WTC11 (cell line): ENCODE data around the gene IZUMO2. TPM values are rescaled to one million over a fixed set of nuclear protein-coding genes. Genes with fewer than 3 reads are reported as not detected.

Experiments
- ATAC-seq: fragments of 200-7000 bp; cut with Tn5 transposase; 2 replicates; pipeline ENCODE4 v1.10.0; 2021; ENCODE audit warnings: mild to moderate bottlenecking, moderate library complexity
- CTCF ChIA-PET: fragments of 300-600 bp; sonication (Branson Sonifier 250); formaldehyde crosslinking; loops from one replicate; lab custom pipeline; 2021; ENCODE audit warnings: antibody characterized with exemption; lab: Charles Lee
- POLR2A ChIA-PET: fragments of 350-600 bp; sonication (Branson Sonifier 250); formaldehyde crosslinking; loops from one replicate; lab custom pipeline; 2021; ENCODE audit warnings: antibody characterized with exemption; lab: Charles Lee
- DNase-seq: peaks from one replicate; pipeline ENCODE4 v3.0.0; 2021; ENCODE audit warnings: low spot score
- H3K27ac Mint-ChIP-seq: 2 replicates; pipeline ENCODE4 v1.8.0; 2021; ENCODE audit warnings: mixed read lengths
- H3K27me3 Mint-ChIP-seq: 2 replicates; pipeline ENCODE4 v1.8.0; 2021; ENCODE audit warnings: low read depth, mild to moderate bottlenecking, moderate library complexity, mixed read lengths
- H3K36me3 Mint-ChIP-seq: 2 replicates; pipeline ENCODE4 v1.8.0; 2021; ENCODE audit warnings: mixed read lengths
- H3K4me1 Mint-ChIP-seq: 2 replicates; pipeline ENCODE4 v1.8.0; 2022; ENCODE audit warnings: mixed read lengths
- H3K4me3 Mint-ChIP-seq: 2 replicates; pipeline ENCODE4 v1.8.0; 2021; ENCODE audit warnings: mild to moderate bottlenecking, moderate library complexity, mixed read lengths
- H3K9me3 Mint-ChIP-seq: 2 replicates; pipeline ENCODE4 v1.8.0; 2021; ENCODE audit warnings: mixed read lengths
- CBFB ChIP-seq: sonication (generic); formaldehyde crosslinking; IDR thresholded peaks from 2 replicates; pipeline ENCODE4 v1.8.1; 2022; ENCODE audit warnings: mild to moderate bottlenecking, low read depth, missing genetic modification reagents
- CREB1 ChIP-seq: sonication (generic); formaldehyde crosslinking; IDR thresholded peaks from 2 replicates; pipeline ENCODE4 v1.8.0; 2023; ENCODE audit warnings: mild to moderate bottlenecking, missing genetic modification reagents
- EMX1 ChIP-seq: fragments of 250-450 bp; sonication (Bioruptor Pico); IDR thresholded peaks from 2 replicates; pipeline ENCODE4 v1.8.0; 2021; ENCODE audit warnings: mild to moderate bottlenecking
- ETV6 ChIP-seq: sonication (generic); formaldehyde crosslinking; IDR thresholded peaks from 2 replicates; pipeline ENCODE4 v1.8.1; 2022; ENCODE audit warnings: mild to moderate bottlenecking, missing genetic modification reagents
- FOXK1 ChIP-seq: sonication (generic); formaldehyde crosslinking; IDR thresholded peaks from 2 replicates; pipeline ENCODE4 v1.8.0; 2022; ENCODE audit warnings: mild to moderate bottlenecking, moderate library complexity, missing genetic modification reagents
- GRHL2 ChIP-seq: fragments of 250-450 bp; sonication (Bioruptor Pico); IDR thresholded peaks from 2 replicates; pipeline ENCODE4 v1.8.0; 2022; ENCODE audit warnings: mild to moderate bottlenecking, moderate library complexity; ENCODE audit not compliant: insufficient replicate concordance, severe bottlenecking
- GTF2I ChIP-seq: fragments of 250-450 bp; sonication (Bioruptor Pico); conservative IDR thresholded peaks from 2 replicates; pipeline ENCODE4 v1.4.0; 2021; ENCODE audit warnings: mild to moderate bottlenecking
- JAZF1 ChIP-seq: fragments of 250-450 bp; sonication (Bioruptor Pico); IDR thresholded peaks from 2 replicates; pipeline ENCODE4 v1.9.0; 2021; ENCODE audit warnings: moderate library complexity, mild to moderate bottlenecking, inconsistent platforms
- MYBL2 ChIP-seq: sonication (generic); formaldehyde crosslinking; IDR thresholded peaks from 2 replicates; pipeline ENCODE4 v1.8.1; 2023; ENCODE audit warnings: mild to moderate bottlenecking, moderate library complexity, missing genetic modification reagents
- NR1H2 ChIP-seq: sonication (generic); formaldehyde crosslinking; IDR thresholded peaks from 2 replicates; pipeline ENCODE4 v1.9.0; 2021; ENCODE audit warnings: mild to moderate bottlenecking, moderate library complexity, missing genetic modification reagents
- OVOL2 ChIP-seq: fragments of 250-450 bp; sonication (Bioruptor Pico); IDR thresholded peaks from 2 replicates; pipeline ENCODE4 v1.9.0; 2021; ENCODE audit warnings: mild to moderate bottlenecking, borderline replicate concordance
- RELA ChIP-seq: sonication (generic); formaldehyde crosslinking; IDR thresholded peaks from 2 replicates; pipeline ENCODE4 v1.8.1; 2022; ENCODE audit warnings: missing genetic modification reagents, mild to moderate bottlenecking, borderline replicate concordance
- TP53 ChIP-seq: sonication (generic); formaldehyde crosslinking; IDR thresholded peaks from 2 replicates; pipeline ENCODE4 v1.8.1; 2023; ENCODE audit warnings: mild to moderate bottlenecking, missing genetic modification reagents
- ZNF138 ChIP-seq: sonication (generic); formaldehyde crosslinking; conservative IDR thresholded peaks from 2 replicates; pipeline ENCODE4 v1.8.1; 2022; ENCODE audit warnings: mild to moderate bottlenecking, moderate library complexity, missing genetic modification reagents
- ZNF423 ChIP-seq: fragments of 250-450 bp; sonication (Bioruptor Pico); IDR thresholded peaks from 2 replicates; pipeline ENCODE4 v2.1.2; 2022; ENCODE audit warnings: mild to moderate bottlenecking, moderate library complexity
- ZNF671 ChIP-seq: fragments of 250-450 bp; sonication (Bioruptor Pico); IDR thresholded peaks from 2 replicates; pipeline ENCODE4 v1.8.0; 2021; ENCODE audit warnings: mild to moderate bottlenecking
- total RNA-seq: library from RNA; stranded (reverse); gene quantifications from 3 replicates; pipeline ENCODE4 v1.2.3, GENCODE V29; 2021
- TF ChIP-seq, protein P1 (sequence below): sonication (generic); formaldehyde crosslinking; IDR thresholded peaks from 2 replicates; pipeline ENCODE4 v1.8.1; 2023; ENCODE audit warnings: mild to moderate bottlenecking, moderate library complexity, missing genetic modification reagents
- TF ChIP-seq, protein P2 (sequence below): fragments of 250-450 bp; sonication (Bioruptor Pico); IDR thresholded peaks from 2 replicates; pipeline ENCODE4 v1.9.0; 2021; ENCODE audit warnings: moderate library complexity, mild to moderate bottlenecking, inconsistent platforms, borderline replicate concordance
- TF ChIP-seq, protein P3 (sequence below): sonication (generic); formaldehyde crosslinking; conservative IDR thresholded peaks from 2 replicates; pipeline ENCODE4 v1.8.1; 2023; ENCODE audit warnings: mild to moderate bottlenecking, low read depth, missing genetic modification reagents, moderate library complexity
- TF ChIP-seq, protein P4 (sequence below): sonication (generic); formaldehyde crosslinking; IDR thresholded peaks from 2 replicates; pipeline ENCODE4 v1.8.0; 2023; ENCODE audit warnings: missing genetic modification reagents
- TF ChIP-seq, protein P5 (sequence below): sonication (generic); formaldehyde crosslinking; IDR thresholded peaks from 2 replicates; pipeline ENCODE4 v1.8.1; 2023; ENCODE audit warnings: mild to moderate bottlenecking, missing genetic modification reagents, borderline replicate concordance
- TF ChIP-seq, protein P6 (sequence below): sonication (generic); formaldehyde crosslinking; IDR thresholded peaks from 2 replicates; pipeline ENCODE4 v1.8.0; 2022; ENCODE audit warnings: mild to moderate bottlenecking, missing genetic modification reagents
- TF ChIP-seq, protein P7 (sequence below): fragments of 250-450 bp; sonication (Bioruptor Pico); IDR thresholded peaks from 2 replicates; pipeline ENCODE4 v1.9.0; 2021; ENCODE audit warnings: mild to moderate bottlenecking

Gene IZUMO2
- total RNA-seq, 1 experiment from 2014 or later = 1.0 TPM

DNA sequence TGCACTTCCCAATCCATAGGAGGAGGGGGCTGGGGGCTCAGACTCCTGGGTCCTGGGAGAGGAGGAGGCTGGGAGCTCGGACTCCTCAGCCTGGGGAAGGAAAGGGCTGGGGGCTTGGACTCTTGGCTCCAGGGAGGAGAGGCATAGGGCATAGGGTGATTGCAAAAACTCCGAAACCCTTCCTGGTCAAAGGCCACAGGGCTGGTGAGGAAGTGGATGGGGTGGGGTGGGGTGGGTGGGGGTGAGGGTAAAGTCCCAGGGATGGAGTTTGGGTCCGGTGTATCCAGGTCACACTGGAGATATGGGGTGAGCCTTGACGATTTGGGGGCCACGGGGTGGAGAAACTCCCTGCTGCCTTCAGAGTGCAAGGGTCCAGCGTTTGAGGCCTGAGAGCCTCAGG lies 43.1 kb upstream of the IZUMO2 start (continued):
- TF ChIP-seq, protein P1, sequence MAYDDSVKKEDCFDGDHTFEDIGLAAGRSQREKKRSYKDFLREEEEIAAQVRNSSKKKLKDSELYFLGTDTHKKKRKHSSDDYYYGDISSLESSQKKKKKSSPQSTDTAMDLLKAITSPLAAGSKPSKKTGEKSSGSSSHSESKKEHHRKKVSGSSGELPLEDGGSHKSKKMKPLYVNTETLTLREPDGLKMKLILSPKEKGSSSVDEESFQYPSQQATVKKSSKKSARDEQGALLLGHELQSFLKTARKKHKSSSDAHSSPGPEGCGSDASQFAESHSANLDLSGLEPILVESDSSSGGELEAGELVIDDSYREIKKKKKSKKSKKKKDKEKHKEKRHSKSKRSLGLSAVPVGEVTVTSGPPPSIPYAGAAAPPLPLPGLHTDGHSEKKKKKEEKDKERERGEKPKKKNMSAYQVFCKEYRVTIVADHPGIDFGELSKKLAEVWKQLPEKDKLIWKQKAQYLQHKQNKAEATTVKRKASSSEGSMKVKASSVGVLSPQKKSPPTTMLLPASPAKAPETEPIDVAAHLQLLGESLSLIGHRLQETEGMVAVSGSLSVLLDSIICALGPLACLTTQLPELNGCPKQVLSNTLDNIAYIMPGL = no peak
- TF ChIP-seq ZNF671 (CRISPR knock-in tag) (no peak), CBFB (CRISPR knock-in tag) (no peak), FOXK1 (no peak), EMX1 (CRISPR knock-in tag) (no peak), ZNF138 (CRISPR knock-in tag) (no peak), ZNF423 (CRISPR knock-in tag) (no peak)
- TF ChIP-seq, protein P2, sequence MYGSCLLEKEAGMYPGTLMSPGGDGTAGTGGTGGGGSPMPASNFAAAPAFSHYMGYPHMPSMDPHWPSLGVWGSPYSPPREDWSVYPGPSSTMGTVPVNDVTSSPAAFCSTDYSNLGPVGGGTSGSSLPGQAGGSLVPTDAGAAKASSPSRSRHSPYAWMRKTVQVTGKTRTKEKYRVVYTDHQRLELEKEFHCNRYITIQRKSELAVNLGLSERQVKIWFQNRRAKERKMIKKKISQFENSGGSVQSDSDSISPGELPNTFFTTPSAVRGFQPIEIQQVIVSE (CRISPR knock-in tag) = no peak
- TF ChIP-seq, protein P3, sequence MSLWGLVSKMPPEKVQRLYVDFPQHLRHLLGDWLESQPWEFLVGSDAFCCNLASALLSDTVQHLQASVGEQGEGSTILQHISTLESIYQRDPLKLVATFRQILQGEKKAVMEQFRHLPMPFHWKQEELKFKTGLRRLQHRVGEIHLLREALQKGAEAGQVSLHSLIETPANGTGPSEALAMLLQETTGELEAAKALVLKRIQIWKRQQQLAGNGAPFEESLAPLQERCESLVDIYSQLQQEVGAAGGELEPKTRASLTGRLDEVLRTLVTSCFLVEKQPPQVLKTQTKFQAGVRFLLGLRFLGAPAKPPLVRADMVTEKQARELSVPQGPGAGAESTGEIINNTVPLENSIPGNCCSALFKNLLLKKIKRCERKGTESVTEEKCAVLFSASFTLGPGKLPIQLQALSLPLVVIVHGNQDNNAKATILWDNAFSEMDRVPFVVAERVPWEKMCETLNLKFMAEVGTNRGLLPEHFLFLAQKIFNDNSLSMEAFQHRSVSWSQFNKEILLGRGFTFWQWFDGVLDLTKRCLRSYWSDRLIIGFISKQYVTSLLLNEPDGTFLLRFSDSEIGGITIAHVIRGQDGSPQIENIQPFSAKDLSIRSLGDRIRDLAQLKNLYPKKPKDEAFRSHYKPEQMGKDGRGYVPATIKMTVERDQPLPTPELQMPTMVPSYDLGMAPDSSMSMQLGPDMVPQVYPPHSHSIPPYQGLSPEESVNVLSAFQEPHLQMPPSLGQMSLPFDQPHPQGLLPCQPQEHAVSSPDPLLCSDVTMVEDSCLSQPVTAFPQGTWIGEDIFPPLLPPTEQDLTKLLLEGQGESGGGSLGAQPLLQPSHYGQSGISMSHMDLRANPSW (CRISPR knock-in tag) = no peak

DNA sequence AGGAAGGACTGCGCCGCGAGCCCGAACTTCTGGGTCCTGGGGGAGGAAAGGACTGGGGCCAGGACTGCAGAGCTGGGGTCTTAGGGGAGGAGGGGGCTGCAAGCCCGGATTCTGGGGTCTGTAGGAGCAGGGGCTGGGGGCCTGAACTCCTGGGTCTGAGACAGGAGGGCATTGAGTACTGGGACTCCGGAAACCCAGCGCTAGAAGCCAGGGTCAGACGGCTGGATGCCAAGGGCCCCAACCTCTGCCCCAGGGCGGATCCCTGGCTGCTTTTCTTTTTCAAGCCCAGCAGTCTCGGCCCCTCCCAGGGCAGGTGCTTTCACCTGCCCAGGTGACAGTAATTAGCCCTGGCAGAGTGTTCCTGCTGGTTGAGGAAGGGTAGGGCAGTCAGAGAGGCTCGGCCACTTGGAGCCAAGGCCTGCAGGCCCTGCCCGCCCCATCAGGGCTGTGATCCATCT lies 42.6 kb upstream of the IZUMO2 start:
- ATAC-seq = peak; percentile 13
- DNase-seq = peak; percentile 36
- Mint-ChIP-seq H3K4me1 (peaks cover 10% of the 10 kb centered on the region), H3K9me3 (no peaks in the 10 kb centered on the region), H3K4me3 (peak overlapping the region; percentile 69), H3K27me3 (peaks cover 46% of the 10 kb centered on the region), H3K36me3 (no peaks in the 10 kb centered on the region), H3K27ac (no peak overlapping the region)
- TF ChIP-seq, protein P4, sequence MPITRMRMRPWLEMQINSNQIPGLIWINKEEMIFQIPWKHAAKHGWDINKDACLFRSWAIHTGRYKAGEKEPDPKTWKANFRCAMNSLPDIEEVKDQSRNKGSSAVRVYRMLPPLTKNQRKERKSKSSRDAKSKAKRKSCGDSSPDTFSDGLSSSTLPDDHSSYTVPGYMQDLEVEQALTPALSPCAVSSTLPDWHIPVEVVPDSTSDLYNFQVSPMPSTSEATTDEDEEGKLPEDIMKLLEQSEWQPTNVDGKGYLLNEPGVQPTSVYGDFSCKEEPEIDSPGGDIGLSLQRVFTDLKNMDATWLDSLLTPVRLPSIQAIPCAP (CRISPR knock-in tag) = no peak
- TF ChIP-seq MYBL2 (CRISPR knock-in tag) = no peak
- TF ChIP-seq OVOL2 (CRISPR knock-in tag) = no peak
- TF ChIP-seq, protein P5, sequence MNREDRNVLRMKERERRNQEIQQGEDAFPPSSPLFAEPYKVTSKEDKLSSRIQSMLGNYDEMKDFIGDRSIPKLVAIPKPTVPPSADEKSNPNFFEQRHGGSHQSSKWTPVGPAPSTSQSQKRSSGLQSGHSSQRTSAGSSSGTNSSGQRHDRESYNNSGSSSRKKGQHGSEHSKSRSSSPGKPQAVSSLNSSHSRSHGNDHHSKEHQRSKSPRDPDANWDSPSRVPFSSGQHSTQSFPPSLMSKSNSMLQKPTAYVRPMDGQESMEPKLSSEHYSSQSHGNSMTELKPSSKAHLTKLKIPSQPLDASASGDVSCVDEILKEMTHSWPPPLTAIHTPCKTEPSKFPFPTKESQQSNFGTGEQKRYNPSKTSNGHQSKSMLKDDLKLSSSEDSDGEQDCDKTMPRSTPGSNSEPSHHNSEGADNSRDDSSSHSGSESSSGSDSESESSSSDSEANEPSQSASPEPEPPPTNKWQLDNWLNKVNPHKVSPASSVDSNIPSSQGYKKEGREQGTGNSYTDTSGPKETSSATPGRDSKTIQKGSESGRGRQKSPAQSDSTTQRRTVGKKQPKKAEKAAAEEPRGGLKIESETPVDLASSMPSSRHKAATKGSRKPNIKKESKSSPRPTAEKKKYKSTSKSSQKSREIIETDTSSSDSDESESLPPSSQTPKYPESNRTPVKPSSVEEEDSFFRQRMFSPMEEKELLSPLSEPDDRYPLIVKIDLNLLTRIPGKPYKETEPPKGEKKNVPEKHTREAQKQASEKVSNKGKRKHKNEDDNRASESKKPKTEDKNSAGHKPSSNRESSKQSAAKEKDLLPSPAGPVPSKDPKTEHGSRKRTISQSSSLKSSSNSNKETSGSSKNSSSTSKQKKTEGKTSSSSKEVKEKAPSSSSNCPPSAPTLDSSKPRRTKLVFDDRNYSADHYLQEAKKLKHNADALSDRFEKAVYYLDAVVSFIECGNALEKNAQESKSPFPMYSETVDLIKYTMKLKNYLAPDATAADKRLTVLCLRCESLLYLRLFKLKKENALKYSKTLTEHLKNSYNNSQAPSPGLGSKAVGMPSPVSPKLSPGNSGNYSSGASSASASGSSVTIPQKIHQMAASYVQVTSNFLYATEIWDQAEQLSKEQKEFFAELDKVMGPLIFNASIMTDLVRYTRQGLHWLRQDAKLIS = no peak
- TF ChIP-seq, protein P6, sequence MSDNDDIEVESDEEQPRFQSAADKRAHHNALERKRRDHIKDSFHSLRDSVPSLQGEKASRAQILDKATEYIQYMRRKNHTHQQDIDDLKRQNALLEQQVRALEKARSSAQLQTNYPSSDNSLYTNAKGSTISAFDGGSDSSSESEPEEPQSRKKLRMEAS (CRISPR knock-in tag) = no peak
- no peak for TF ChIP-seq ETV6 (CRISPR knock-in tag)
- no peak for TF ChIP-seq JAZF1
- TF ChIP-seq TP53 (CRISPR knock-in tag) = no peak
- no peak for TF ChIP-seq RELA (CRISPR knock-in tag)
- TF ChIP-seq, protein P7, sequence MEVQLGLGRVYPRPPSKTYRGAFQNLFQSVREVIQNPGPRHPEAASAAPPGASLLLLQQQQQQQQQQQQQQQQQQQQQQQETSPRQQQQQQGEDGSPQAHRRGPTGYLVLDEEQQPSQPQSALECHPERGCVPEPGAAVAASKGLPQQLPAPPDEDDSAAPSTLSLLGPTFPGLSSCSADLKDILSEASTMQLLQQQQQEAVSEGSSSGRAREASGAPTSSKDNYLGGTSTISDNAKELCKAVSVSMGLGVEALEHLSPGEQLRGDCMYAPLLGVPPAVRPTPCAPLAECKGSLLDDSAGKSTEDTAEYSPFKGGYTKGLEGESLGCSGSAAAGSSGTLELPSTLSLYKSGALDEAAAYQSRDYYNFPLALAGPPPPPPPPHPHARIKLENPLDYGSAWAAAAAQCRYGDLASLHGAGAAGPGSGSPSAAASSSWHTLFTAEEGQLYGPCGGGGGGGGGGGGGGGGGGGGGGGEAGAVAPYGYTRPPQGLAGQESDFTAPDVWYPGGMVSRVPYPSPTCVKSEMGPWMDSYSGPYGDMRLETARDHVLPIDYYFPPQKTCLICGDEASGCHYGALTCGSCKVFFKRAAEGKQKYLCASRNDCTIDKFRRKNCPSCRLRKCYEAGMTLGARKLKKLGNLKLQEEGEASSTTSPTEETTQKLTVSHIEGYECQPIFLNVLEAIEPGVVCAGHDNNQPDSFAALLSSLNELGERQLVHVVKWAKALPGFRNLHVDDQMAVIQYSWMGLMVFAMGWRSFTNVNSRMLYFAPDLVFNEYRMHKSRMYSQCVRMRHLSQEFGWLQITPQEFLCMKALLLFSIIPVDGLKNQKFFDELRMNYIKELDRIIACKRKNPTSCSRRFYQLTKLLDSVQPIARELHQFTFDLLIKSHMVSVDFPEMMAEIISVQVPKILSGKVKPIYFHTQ (CRISPR knock-in tag) = no peak
- no peak for TF ChIP-seq GTF2I (CRISPR knock-in tag)
- no peak for TF ChIP-seq CREB1 (CRISPR knock-in tag)
- TF ChIP-seq NR1H2 (CRISPR knock-in tag) = no peak
- TF ChIP-seq GRHL2 (CRISPR knock-in tag) = no peak
- POLR2A ChIA-PET = no interaction called here
- CTCF ChIA-PET = interaction anchor here (0.8 to 2.2 kb wide), 12 partner anchors 8 to 152 kb away, joined by 3 to 12 read pairs (median 6); partner anchors contain the start of gene KCNC3
